Gastroesophageal sphincter (tissue), 4 donors: ENCODE measurements around the gene RBM17. TPM values are rescaled to one million over a fixed set of nuclear protein-coding genes. Genes with fewer than 3 reads are reported as not detected.

ENCODE experiments used
- ATAC-seq: fragments of 150-250 bp; one replicate; pipeline ENCODE4 v1.9.1; 2016; ENCODE audit warnings: mild to moderate bottlenecking, moderate library complexity
- H3K27ac ChIP-seq, 4 donors: fragments of 200-600 bp; sonication (generic) in 3 of 4; 1 replicate in 3 of 4; 2 replicates in 1 of 4; pipeline ENCODE4 v1.5.1; 2016 to 2019
- H3K27me3 ChIP-seq: fragments of 200-600 bp; sonication (generic); one replicate; pipeline ENCODE4 v1.5.1; 2019
- H3K36me3 ChIP-seq, 2 donors: fragments of 200-600 bp; sonication (generic); one replicate each; pipeline ENCODE4 v1.5.1; 2019; ENCODE audit warnings: control low read depth in 1 of 2
- H3K4me1 ChIP-seq, 3 donors: fragments of 200-600 bp; sonication (generic); 1 replicate in 2 of 3; 2 replicates in 1 of 3; pipeline ENCODE4 v1.5.1; 2016 to 2019; ENCODE audit warnings: control low read depth in 2 of 3
- H3K4me3 ChIP-seq, 2 donors: fragments of 200-600 bp; sonication (generic); one replicate each; pipeline ENCODE4 v1.5.1; 2019; ENCODE audit warnings: mild to moderate bottlenecking in 1 of 2, moderate library complexity in 1 of 2
- H3K9me3 ChIP-seq, 3 donors: fragments of 200-600 bp; sonication (generic); one replicate each; pipeline ENCODE4 v1.5.1; 2017 to 2019; ENCODE audit warnings: control low read depth in 2 of 3
- CTCF ChIP-seq, 4 experiments: fragments of 200-600 bp in 2 of 4; fragments of 450-650 bp in 2 of 4; sonication (generic) in 1 of 4; IDR thresholded peaks; one replicate each; pipeline ENCODE4 v1.5.1; 2017 to 2019; ENCODE audit warnings: antibody characterized with exemption in 4 of 4, mild to moderate bottlenecking in 2 of 4, moderate library complexity in 2 of 4
- EP300 ChIP-seq: sonication (generic); formaldehyde crosslinking; IDR thresholded peaks from one replicate; pipeline ENCODE4 v1.6.1; 2017; ENCODE audit warnings: antibody characterized with exemption, mild to moderate bottlenecking
- POLR2A ChIP-seq, 2 donors: fragments of 450-650 bp; IDR thresholded peaks; one replicate each; pipeline ENCODE4 v1.6.1; 2017; ENCODE audit warnings: antibody characterized with exemption in 2 of 2, mild to moderate bottlenecking in 2 of 2, moderate library complexity in 1 of 2
- POLR2AphosphoS5 ChIP-seq: sonication (generic); formaldehyde crosslinking; IDR thresholded peaks from one replicate; pipeline ENCODE4 v1.6.1; 2017; ENCODE audit warnings: antibody characterized with exemption
- WGBS, 2 donors: methylation state at CpG; one replicate each; pipeline ENCODE4 v1.1.5; 2018; ENCODE audit warnings: low coverage in 1 of 2; 5-methylcytosine and 5-hydroxymethylcytosine counted together
- total RNA-seq, 4 donors: library from RNA; depleted of rRNA; stranded (reverse); fragments of >200 nt; gene quantifications; one replicate each; pipeline ENCODE4 v1.1.0, GENCODE V29; 2016

The RBM17 gene
- total RNA-seq, 4 donors from 2014 or later = 51.0 to 72.9 (median 66.7) TPM

GRCh38 chr10:6055929-6056328, 32.9 kb upstream of the RBM17 start:
- H3K27me3 ChIP-seq = peaks cover 18% of the 10 kb centered on the region
- TF ChIP-seq POLR2AphosphoS5 (no peak), POLR2A (IDR thresholded peaks at IDR 0.05) (no peak), CTCF (IDR thresholded peaks at IDR 0.05) (no peak), EP300 (no peak)
- no peak overlapping the region for H3K27ac ChIP-seq
- H3K4me1 ChIP-seq = peaks cover 0 to 28% (median 0%) of the 10 kb centered on the region in 3 donors
- no peak overlapping the region for H3K4me3 ChIP-seq
- no peaks in the 10 kb centered on the region for H3K36me3 ChIP-seq
- ATAC-seq = no peak
- WGBS, 2 donors = 67 to 81% methylated on average over 1 to 3 of the region's 4 CpGs
- H3K9me3 ChIP-seq = no peaks in the 10 kb centered on the region

- no peak overlapping the region for H3K27ac ChIP-seq
- no peak overlapping the region for H3K4me3 ChIP-seq
- H3K36me3 ChIP-seq = no peaks in the 10 kb centered on the region
- TF ChIP-seq CTCF (IDR thresholded peaks at IDR 0.05) (no peak), EP300 (no peak), POLR2AphosphoS5 (no peak), POLR2A (IDR thresholded peaks at IDR 0.05) (no peak)
- H3K9me3 ChIP-seq = no peaks in the 10 kb centered on the region
- peaks cover 18% of the 10 kb centered on the region for H3K27me3 ChIP-seq
- no peak for ATAC-seq
- peaks cover 0 to 21% (median 0%) of the 10 kb centered on the region in 3 donors for H3K4me1 ChIP-seq
- 89% methylated on average over 5 of the region's 5 CpGs; no CpG with 5 or more reads in 1 of the 2 donors for WGBS, 2 donors
These were observed 32.3 kb upstream of the RBM17 start for GRCh38 chr10:6056411-6057135.

- Histone ChIP-seq H3K4me3 (no peak overlapping the region), H3K9me3 (no peaks in the 10 kb centered on the region), H3K27me3 (peaks cover 15% of the 10 kb centered on the region), H3K27ac (no peak overlapping the region), H3K4me1 (peaks cover 0 to under 1% (median 0%) of the 10 kb centered on the region in 3 donors), H3K36me3 (no peaks in the 10 kb centered on the region)
- no peak for ATAC-seq
- no peak for TF ChIP-seq POLR2A (IDR thresholded peaks at IDR 0.05)
- no peak for TF ChIP-seq CTCF (IDR thresholded peaks at IDR 0.05)
- TF ChIP-seq EP300 = no peak
- TF ChIP-seq POLR2AphosphoS5 = no peak
- WGBS, 2 donors = 95 to 100% methylated on average over 1 to 3 of the region's 3 CpGs
These were observed 30.0 kb upstream of the RBM17 start for GRCh38 chr10:6058682-6059475.

- H3K9me3 ChIP-seq = no peaks in the 10 kb centered on the region
- H3K36me3 ChIP-seq = no peaks in the 10 kb centered on the region
- 80 to 83% methylated on average over 2 of the region's 2 CpGs for WGBS, 2 donors
- no peak for TF ChIP-seq EP300
- TF ChIP-seq POLR2AphosphoS5 = no peak
- no peak for TF ChIP-seq CTCF (IDR thresholded peaks at IDR 0.05)
- TF ChIP-seq POLR2A (IDR thresholded peaks at IDR 0.05) = no peak
- no peak overlapping the region for H3K4me3 ChIP-seq
- no peak overlapping the region for H3K27ac ChIP-seq
- H3K27me3 ChIP-seq = peaks cover 12% of the 10 kb centered on the region
- H3K4me1 ChIP-seq = no peaks in the 10 kb centered on the region
- ATAC-seq = no peak
These were observed 29.3 kb upstream of the RBM17 start for GRCh38 chr10:6059506-6059905.
